Breast epithelium (tissue), 4 donors: Measurements from ENCODE around the gene SLC35F3. TPM values are rescaled to one million over a fixed set of nuclear protein-coding genes. Genes with fewer than 3 reads are reported as not detected.

Source experiments
- DNase-seq, 2 donors: peaks; one replicate each; pipeline ENCODE4 v3.0.0-alpha.2; 2019; ENCODE audit warnings: low spot score in 2 of 2
- H3K27ac ChIP-seq, 2 donors: fragments of 200-600 bp; sonication (generic) in 1 of 2; one replicate each; pipeline ENCODE4 v1.5.1; 2016 to 2019; ENCODE audit warnings: mild to moderate bottlenecking in 1 of 2
- H3K27me3 ChIP-seq, 2 donors: fragments of 200-600 bp; sonication (generic) in 1 of 2; one replicate each; pipeline versions ENCODE4 v1.5.1 to v1.6.0; 2017 to 2019; ENCODE audit warnings: control low read depth in 1 of 2, mild to moderate bottlenecking in 1 of 2
- H3K36me3 ChIP-seq: fragments of 200-600 bp; one replicate; pipeline ENCODE4 v1.5.1; 2019
- H3K4me1 ChIP-seq, 2 donors: fragments of 200-600 bp; sonication (generic); one replicate each; pipeline ENCODE4 v1.5.1; 2016 to 2019; ENCODE audit warnings: control low read depth in 1 of 2
- H3K4me3 ChIP-seq, 3 donors: fragments of 200-600 bp; sonication (generic); 1 replicate in 2 of 3; 2 replicates in 1 of 3; pipeline ENCODE4 v1.5.1; 2016 to 2019; ENCODE audit warnings: mild to moderate bottlenecking in 3 of 3, moderate library complexity in 2 of 3
- H3K9me3 ChIP-seq, 2 donors: fragments of 200-600 bp; sonication (generic) in 1 of 2; one replicate each; pipeline ENCODE4 v1.5.1; 2016 to 2019; ENCODE audit warnings: control low read depth in 1 of 2
- POLR2A ChIP-seq: fragments of 450-650 bp; IDR thresholded peaks from one replicate; pipeline ENCODE4 v1.6.1; 2016; ENCODE audit warnings: antibody characterized with exemption, mild to moderate bottlenecking, moderate library complexity
- POLR2AphosphoS5 ChIP-seq, 3 donors: sonication (generic); formaldehyde crosslinking; IDR thresholded peaks; one replicate each; pipeline ENCODE4 v1.6.1; 2017; ENCODE audit warnings: antibody characterized with exemption in 3 of 3
- intact Hi-C: fragments of 100-400 bp; cut with DNase I; formaldehyde crosslinking; loops from one replicate; pipeline ENCODE4 v1.15.1; 2023; ENCODE audit warnings: low total_unique reads
- total RNA-seq, 3 donors: library from RNA; depleted of rRNA; stranded (reverse); fragments of >200 nt; gene quantifications; one replicate each; pipeline ENCODE4 v1.1.0, GENCODE V29; 2016
- TF ChIP-seq, protein P1 (sequence below), 3 donors: fragments of 450-650 bp; IDR thresholded peaks; one replicate each; pipeline ENCODE4 v1.5.1; 2016 to 2017; ENCODE audit warnings: antibody characterized with exemption in 3 of 3, mild to moderate bottlenecking in 3 of 3, moderate library complexity in 3 of 3

SLC35F3 gene
- total RNA-seq, 3 donors from 2014 or later, result 8.8 to 13.0 TPM; not detected in 1

DNA sequence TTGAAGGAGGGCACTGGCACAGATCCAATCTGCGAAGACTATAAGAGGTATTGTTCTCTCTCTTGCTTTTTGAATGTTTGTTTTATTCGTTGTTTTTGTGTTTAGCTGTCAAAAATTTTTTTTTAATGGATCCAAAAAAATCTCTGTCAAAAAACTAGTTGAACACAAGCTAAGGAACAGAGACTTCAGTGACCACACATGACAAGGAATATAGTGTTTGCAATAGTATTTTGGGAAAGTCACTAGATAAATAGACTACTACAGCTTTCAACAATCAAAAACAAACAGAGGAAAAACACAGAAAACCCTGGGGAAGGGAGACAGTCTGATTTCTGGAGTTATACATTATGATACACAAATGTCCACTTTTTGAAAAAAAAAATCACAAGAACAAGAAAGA, 431.9 kb downstream of the SLC35F3 start:
- no peak overlapping the region for H3K4me3 ChIP-seq
- no peak overlapping the region for H3K27ac ChIP-seq
- no peak for DNase-seq
- peaks cover 4 to 13% of the 10 kb centered on the region in 2 donors for H3K9me3 ChIP-seq
- no peaks in the 10 kb centered on the region for H3K36me3 ChIP-seq
- TF ChIP-seq, protein P1, sequence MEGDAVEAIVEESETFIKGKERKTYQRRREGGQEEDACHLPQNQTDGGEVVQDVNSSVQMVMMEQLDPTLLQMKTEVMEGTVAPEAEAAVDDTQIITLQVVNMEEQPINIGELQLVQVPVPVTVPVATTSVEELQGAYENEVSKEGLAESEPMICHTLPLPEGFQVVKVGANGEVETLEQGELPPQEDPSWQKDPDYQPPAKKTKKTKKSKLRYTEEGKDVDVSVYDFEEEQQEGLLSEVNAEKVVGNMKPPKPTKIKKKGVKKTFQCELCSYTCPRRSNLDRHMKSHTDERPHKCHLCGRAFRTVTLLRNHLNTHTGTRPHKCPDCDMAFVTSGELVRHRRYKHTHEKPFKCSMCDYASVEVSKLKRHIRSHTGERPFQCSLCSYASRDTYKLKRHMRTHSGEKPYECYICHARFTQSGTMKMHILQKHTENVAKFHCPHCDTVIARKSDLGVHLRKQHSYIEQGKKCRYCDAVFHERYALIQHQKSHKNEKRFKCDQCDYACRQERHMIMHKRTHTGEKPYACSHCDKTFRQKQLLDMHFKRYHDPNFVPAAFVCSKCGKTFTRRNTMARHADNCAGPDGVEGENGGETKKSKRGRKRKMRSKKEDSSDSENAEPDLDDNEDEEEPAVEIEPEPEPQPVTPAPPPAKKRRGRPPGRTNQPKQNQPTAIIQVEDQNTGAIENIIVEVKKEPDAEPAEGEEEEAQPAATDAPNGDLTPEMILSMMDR (IDR thresholded peaks at IDR 0.05), result no peak
- no peak for TF ChIP-seq POLR2A
- TF ChIP-seq POLR2AphosphoS5 (IDR thresholded peaks at IDR 0.05), result no peak
- H3K27me3 ChIP-seq, result no peaks in the 10 kb centered on the region
- H3K4me1 ChIP-seq, result no peaks in the 10 kb centered on the region
- intact Hi-C loops, result no loop called here

- no peaks in the 10 kb centered on the region for H3K27me3 ChIP-seq
- H3K4me3 ChIP-seq, result no peak overlapping the region
- no peak for DNase-seq
- intact Hi-C loops, result no loop called here
- H3K27ac ChIP-seq, result no peak overlapping the region
- no peaks in the 10 kb centered on the region for H3K4me1 ChIP-seq
- peaks cover 4 to 13% of the 10 kb centered on the region in 2 donors for H3K9me3 ChIP-seq
- TF ChIP-seq POLR2A, result no peak
- TF ChIP-seq POLR2AphosphoS5 (IDR thresholded peaks at IDR 0.05), result no peak
- TF ChIP-seq, protein P1 (IDR thresholded peaks at IDR 0.05), result no peak
- H3K36me3 ChIP-seq, result no peaks in the 10 kb centered on the region
Observed at GRCh38 chr1:234337233-234337632, 432.8 kb downstream of the SLC35F3 start.

DNA sequence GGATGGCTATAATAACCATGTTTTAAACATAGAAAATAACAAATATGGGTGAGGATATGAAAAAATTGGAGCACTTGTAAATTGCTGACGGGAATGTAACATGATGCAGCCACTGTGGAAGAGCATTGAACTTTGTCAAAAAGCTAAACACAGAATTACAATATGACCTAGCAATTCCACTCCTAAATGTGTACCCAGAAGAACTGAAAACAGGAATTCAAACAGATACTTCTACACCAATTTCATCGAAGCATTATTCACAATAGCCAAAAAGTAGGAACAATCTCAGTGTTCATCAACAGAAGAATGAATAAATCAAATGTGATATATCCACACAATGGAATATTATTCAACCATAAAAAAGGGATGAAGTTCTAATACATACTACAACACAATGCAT, 436.1 kb downstream of the SLC35F3 start:
- DNase-seq, result no peak
- Histone ChIP-seq H3K4me1 (no peaks in the 10 kb centered on the region), H3K36me3 (no peaks in the 10 kb centered on the region), H3K27ac (no peak overlapping the region), H3K9me3 (peaks cover 4 to 13% of the 10 kb centered on the region in 2 donors), H3K27me3 (no peaks in the 10 kb centered on the region), H3K4me3 (no peak overlapping the region)
- intact Hi-C loops, result no loop called here
- TF ChIP-seq POLR2AphosphoS5 (IDR thresholded peaks at IDR 0.05) (no peak), POLR2A (no peak)
- TF ChIP-seq, protein P1 (IDR thresholded peaks at IDR 0.05), result no peak

DNA sequence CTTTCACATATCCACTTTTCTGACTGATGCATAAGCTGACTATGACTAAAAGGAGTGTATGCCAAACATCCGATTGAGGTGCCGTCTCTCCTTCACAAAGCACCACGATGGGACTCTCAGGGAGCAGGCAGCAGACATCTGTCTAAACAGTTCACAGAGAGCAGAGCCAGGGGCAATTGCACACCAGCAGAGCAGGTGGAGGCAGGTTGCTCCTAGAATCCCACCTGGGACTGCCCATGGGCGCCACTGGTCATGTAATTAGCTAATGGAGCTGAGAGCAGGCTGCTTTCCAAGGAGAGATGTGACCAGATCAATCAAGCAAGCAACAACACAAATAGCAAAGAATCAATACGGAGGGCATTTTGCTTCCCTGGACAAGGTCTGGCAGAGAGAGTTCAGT, 438.3 kb downstream of the SLC35F3 start:
- TF ChIP-seq POLR2A (no peak), POLR2AphosphoS5 (IDR thresholded peaks at IDR 0.05) (no peak)
- TF ChIP-seq, protein P1 (IDR thresholded peaks at IDR 0.05), result no peak
- Histone ChIP-seq H3K27ac (no peak overlapping the region), H3K9me3 (peaks cover 0 to 6% of the 10 kb centered on the region in 2 donors), H3K4me3 (no peak overlapping the region), H3K36me3 (no peaks in the 10 kb centered on the region), H3K27me3 (no peaks in the 10 kb centered on the region), H3K4me1 (no peaks in the 10 kb centered on the region)
- intact Hi-C loops, result no loop called here
- DNase-seq, result no peak

DNA sequence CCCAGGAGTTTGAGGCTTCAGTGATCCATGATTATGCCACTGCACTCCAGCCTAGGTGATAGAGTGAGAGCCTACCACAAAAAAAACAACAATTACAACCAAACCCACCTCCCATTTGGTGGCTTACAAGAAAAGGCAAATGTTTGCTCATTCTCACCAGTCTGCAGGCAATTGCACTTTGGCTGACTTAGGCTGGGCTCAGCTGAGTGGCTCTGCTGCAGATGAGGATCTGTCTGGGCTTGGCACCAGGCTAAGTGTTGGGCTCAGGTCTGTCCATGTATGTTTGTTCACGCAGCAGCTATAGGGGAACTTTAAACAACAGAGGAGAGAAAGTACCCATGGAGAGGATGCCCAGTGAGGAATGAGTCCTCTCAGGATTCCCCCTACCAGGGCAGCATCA, 440.8 kb downstream of the SLC35F3 start:
- Histone ChIP-seq H3K4me1 (no peaks in the 10 kb centered on the region), H3K27ac (no peak overlapping the region), H3K4me3 (no peak overlapping the region), H3K9me3 (no peaks in the 10 kb centered on the region), H3K27me3 (no peaks in the 10 kb centered on the region), H3K36me3 (no peaks in the 10 kb centered on the region)
- DNase-seq, result no peak
- intact Hi-C loops, result no loop called here
- TF ChIP-seq POLR2AphosphoS5 (IDR thresholded peaks at IDR 0.05) (no peak), POLR2A (no peak)
- TF ChIP-seq, protein P1 (IDR thresholded peaks at IDR 0.05), result no peak
